Astrocyte (in vitro differentiated cells and primary cell): ENCODE data around the gene KLK3. TPM values are rescaled to one million over a fixed set of nuclear protein-coding genes. Genes with fewer than 3 reads are reported as not detected.

Experiments used
- DNase-seq: peaks from one replicate; pipeline ENCODE4 v3.0.0-alpha.2; 2010; ENCODE audit warnings: low read depth
- FAIRE-seq: peaks from 2 replicates; lab custom pipeline; 2011; peaks lifted over from hg19 to GRCh38; lab: Jason Lieb, UNC
- H2AFZ ChIP-seq: 2 replicates; pipeline ENCODE4 v1.6.0; 2012; ENCODE audit warnings: low read depth, low read length, inconsistent platforms
- H3K27ac ChIP-seq: 2 replicates; pipeline ENCODE4 v1.5.1; 2011; ENCODE audit warnings: low read depth, low read length, inconsistent platforms
- H3K27me3 ChIP-seq: 2 replicates; pipeline ENCODE4 v1.6.0; 2011; ENCODE audit warnings: low read length, inconsistent platforms; ENCODE audit not compliant: insufficient read depth
- H3K36me3 ChIP-seq: 2 replicates; pipeline ENCODE4 v1.5.1; 2011; ENCODE audit warnings: low read length, inconsistent platforms; ENCODE audit not compliant: insufficient read depth
- H3K4me1 ChIP-seq: 2 replicates; pipeline ENCODE4 v1.5.1; 2011; ENCODE audit warnings: low read length, inconsistent platforms; ENCODE audit not compliant: insufficient read depth
- H3K4me2 ChIP-seq: 2 replicates; pipeline ENCODE4 v1.6.0; 2012; ENCODE audit warnings: low read length, inconsistent platforms
- H3K4me3 ChIP-seq: 2 replicates; pipeline ENCODE4 v1.5.1; 2011; ENCODE audit warnings: low read depth, mild to moderate bottlenecking, low read length, inconsistent platforms; ENCODE audit not compliant: insufficient read depth
- H3K79me2 ChIP-seq: 2 replicates; pipeline ENCODE4 v1.6.0; 2012; ENCODE audit warnings: mild to moderate bottlenecking, low read length, inconsistent platforms; ENCODE audit not compliant: insufficient read depth
- H3K9ac ChIP-seq: 2 replicates; pipeline ENCODE4 v1.6.0; 2012; ENCODE audit warnings: mild to moderate bottlenecking, low read length, inconsistent platforms
- H3K9me3 ChIP-seq: 2 replicates; pipeline ENCODE4 v1.5.1; 2012; ENCODE audit warnings: low read depth, mild to moderate bottlenecking, low read length, inconsistent platforms; ENCODE audit not compliant: insufficient read depth
- H4K20me1 ChIP-seq: 2 replicates; pipeline ENCODE4 v1.6.0; 2012; ENCODE audit warnings: low read length, inconsistent platforms; ENCODE audit not compliant: insufficient read depth
- H3K27ac Mint-ChIP-seq: one replicate; pipeline ENCODE4 v1.8.0; 2021; ENCODE audit warnings: mild to moderate bottlenecking, mixed read lengths; ENCODE audit not compliant: unreplicated experiment
- H3K27me3 Mint-ChIP-seq: one replicate; pipeline ENCODE4 v1.8.0; 2021; ENCODE audit warnings: low read depth, mixed read lengths; ENCODE audit not compliant: unreplicated experiment
- H3K36me3 Mint-ChIP-seq: one replicate; pipeline ENCODE4 v1.8.0; 2021; ENCODE audit warnings: low read depth, mixed read lengths; ENCODE audit not compliant: unreplicated experiment
- H3K4me1 Mint-ChIP-seq: one replicate; pipeline ENCODE4 v1.8.0; 2021; ENCODE audit warnings: low read depth, mixed read lengths; ENCODE audit not compliant: unreplicated experiment
- H3K4me3 Mint-ChIP-seq: one replicate; pipeline ENCODE4 v1.8.0; 2021; ENCODE audit warnings: mild to moderate bottlenecking, moderate library complexity, mixed read lengths; ENCODE audit not compliant: unreplicated experiment
- H3K9me3 Mint-ChIP-seq: one replicate; pipeline ENCODE4 v1.8.0; 2021; ENCODE audit warnings: mild to moderate bottlenecking, mixed read lengths; ENCODE audit not compliant: unreplicated experiment
- EZH2 ChIP-seq: IDR thresholded peaks from 2 replicates; pipeline ENCODE4 v1.6.1; 2012; ENCODE audit warnings: mild to moderate bottlenecking, low read length, inconsistent platforms; ENCODE audit not compliant: insufficient read depth
- total RNA-seq: library from RNA; stranded (reverse); gene quantifications from 2 replicates; pipeline ENCODE4 v1.2.1, GENCODE V29; 2021
- TF ChIP-seq, protein P1 (sequence below): IDR thresholded peaks from 2 replicates; pipeline ENCODE4 v1.5.1; 2011; ENCODE audit warnings: low read depth, mild to moderate bottlenecking, inconsistent platforms, low read length, moderate library complexity; ENCODE audit not compliant: insufficient read depth

KLK3 gene
- total RNA-seq, 1 donor from 2014 or later = not detected

DNA sequence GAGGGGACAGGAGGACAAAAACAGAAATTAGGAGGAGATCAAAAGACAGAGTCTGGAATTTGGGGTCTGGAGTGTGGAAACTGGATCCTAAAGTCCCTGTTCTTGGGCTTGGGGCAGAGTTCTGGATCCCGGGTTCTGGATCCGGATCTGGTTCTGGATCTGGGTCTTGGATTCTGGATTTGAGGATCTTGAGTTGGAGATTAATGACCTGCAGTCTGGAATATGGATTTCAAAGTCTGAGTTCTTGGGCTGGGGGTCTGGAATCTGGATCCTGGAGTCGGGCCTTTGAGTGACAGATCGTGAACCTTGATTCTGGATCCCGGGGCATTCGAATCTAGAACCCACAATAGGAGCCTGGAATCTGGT is 20.9 kb upstream of the KLK3 start:
- Histone ChIP-seq H3K9me3 (no peaks in the 10 kb centered on the region), H3K79me2 (no peaks in the 10 kb centered on the region), H3K4me2 (no peak overlapping the region), H2AFZ (no peak overlapping the region), H3K4me1 (no peaks in the 10 kb centered on the region), H3K4me3 (no peak overlapping the region), H3K36me3 (no peaks in the 10 kb centered on the region), H3K27me3 (no peaks in the 10 kb centered on the region), H3K27ac (no peak overlapping the region), H4K20me1 (no peaks in the 10 kb centered on the region), H3K9ac (no peak overlapping the region)
- Mint-ChIP-seq H3K9me3 (peaks cover 3% of the 10 kb centered on the region), H3K27ac (no peak overlapping the region), H3K27me3 (peaks cover 48% of the 10 kb centered on the region), H3K4me1 (no peaks in the 10 kb centered on the region), H3K4me3 (no peak overlapping the region), H3K36me3 (no peaks in the 10 kb centered on the region)
- TF ChIP-seq EZH2 = no peak
- TF ChIP-seq, protein P1, sequence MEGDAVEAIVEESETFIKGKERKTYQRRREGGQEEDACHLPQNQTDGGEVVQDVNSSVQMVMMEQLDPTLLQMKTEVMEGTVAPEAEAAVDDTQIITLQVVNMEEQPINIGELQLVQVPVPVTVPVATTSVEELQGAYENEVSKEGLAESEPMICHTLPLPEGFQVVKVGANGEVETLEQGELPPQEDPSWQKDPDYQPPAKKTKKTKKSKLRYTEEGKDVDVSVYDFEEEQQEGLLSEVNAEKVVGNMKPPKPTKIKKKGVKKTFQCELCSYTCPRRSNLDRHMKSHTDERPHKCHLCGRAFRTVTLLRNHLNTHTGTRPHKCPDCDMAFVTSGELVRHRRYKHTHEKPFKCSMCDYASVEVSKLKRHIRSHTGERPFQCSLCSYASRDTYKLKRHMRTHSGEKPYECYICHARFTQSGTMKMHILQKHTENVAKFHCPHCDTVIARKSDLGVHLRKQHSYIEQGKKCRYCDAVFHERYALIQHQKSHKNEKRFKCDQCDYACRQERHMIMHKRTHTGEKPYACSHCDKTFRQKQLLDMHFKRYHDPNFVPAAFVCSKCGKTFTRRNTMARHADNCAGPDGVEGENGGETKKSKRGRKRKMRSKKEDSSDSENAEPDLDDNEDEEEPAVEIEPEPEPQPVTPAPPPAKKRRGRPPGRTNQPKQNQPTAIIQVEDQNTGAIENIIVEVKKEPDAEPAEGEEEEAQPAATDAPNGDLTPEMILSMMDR = no peak
- DNase-seq (no peak), FAIRE-seq (no peak)

DNA sequence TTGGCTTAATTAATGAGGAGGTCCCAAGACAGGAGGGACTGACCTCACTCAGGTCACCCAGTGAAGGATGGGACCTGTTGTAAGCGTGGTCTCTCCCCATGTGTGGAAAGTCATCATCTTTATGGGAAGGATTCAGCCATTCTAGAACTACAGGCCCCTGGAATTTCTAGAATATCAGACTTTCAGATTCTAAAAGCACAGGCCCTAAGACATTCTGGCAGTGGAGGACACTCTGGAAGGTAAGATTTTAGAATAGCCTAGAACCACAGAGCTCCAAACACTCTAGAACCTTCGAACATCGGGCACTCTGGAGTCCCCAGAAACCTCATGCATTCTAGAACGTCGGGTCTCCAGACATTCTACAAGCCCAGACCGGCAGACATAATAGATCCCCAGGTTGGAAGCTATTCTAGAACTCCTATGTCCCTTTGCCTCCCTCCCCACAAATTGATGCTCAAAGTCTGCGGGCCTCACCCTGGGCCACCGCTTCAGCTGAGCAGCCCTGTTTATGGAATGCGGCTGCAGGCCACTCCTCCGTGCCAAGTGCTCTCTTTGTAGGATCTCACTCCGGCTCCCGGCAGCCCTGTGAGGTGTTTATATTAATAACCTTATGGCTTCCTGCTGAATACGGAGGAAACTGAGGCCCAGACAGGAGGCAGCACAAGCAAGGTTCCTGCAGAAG is 19.5 kb upstream of the KLK3 start:
- H3K27ac Mint-ChIP-seq = no peak overlapping the region
- peaks cover 3% of the 10 kb centered on the region for H3K9me3 Mint-ChIP-seq
- FAIRE-seq = no peak
- H3K79me2 ChIP-seq = no peaks in the 10 kb centered on the region
- no peaks in the 10 kb centered on the region for H3K27me3 ChIP-seq
- peak overlapping the region; percentile 38 for H3K9ac ChIP-seq
- H2AFZ ChIP-seq = peak overlapping the region; percentile 96
- H3K27me3 Mint-ChIP-seq = peaks cover 49% of the 10 kb centered on the region
- H3K4me3 Mint-ChIP-seq = peak overlapping the region; percentile 75
- H3K4me1 ChIP-seq = no peaks in the 10 kb centered on the region
- H4K20me1 ChIP-seq = no peaks in the 10 kb centered on the region
- no peaks in the 10 kb centered on the region for H3K9me3 ChIP-seq
- H3K4me2 ChIP-seq = peak overlapping the region; percentile 89
- no peaks in the 10 kb centered on the region for H3K36me3 ChIP-seq
- no peak for TF ChIP-seq EZH2
- H3K4me1 Mint-ChIP-seq = no peaks in the 10 kb centered on the region
- H3K36me3 Mint-ChIP-seq = no peaks in the 10 kb centered on the region
- H3K27ac ChIP-seq = no peak overlapping the region
- H3K4me3 ChIP-seq = peak overlapping the region; percentile 55
- no peak for DNase-seq

DNA sequence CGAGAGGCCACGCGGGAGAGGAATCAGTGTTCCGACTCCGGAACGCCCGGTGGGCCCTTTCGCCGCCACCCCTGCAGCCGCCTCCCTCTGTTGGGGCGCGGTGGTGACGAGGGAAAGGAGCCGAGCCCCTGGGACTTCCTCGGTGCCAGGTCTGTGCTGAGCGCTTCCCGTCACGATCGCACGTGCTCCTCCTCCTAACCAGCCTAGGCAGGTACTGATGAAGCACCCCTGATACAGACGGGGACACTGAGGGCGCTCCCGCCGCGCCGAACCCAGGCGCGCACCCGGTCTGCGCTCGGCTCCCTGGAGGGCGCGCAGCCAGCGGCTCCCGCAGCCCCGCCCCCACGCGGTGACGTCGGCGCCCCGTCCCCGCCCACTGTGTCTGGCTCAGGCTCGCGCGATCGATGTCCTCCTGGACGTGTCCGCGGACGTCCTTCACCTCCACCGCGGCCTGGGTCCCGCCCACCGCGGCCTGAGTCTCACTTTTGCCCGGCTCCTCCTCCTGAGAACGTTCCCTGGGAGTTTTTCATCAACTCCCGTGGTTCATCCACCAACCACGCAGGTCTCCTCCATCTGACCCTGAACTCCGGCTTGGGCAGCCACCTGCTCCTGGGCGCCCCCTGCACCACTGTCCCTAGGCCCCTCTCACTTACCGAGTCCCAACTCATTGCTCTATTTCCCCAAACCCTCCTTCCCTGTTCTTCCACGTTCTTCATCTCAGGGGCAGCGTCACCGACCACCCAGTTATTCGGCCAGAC is 18.8 kb upstream of the KLK3 start:
- peak overlapping the region; percentile 84 for H3K4me3 Mint-ChIP-seq
- Histone ChIP-seq H3K27me3 (no peaks in the 10 kb centered on the region), H3K4me3 (peak overlapping the region; percentile 55), H3K4me2 (peak overlapping the region; percentile 89), H2AFZ (peak overlapping the region; percentile 96), H3K27ac (no peak overlapping the region), H3K36me3 (no peaks in the 10 kb centered on the region), H3K9ac (peak overlapping the region; percentile 46), H3K79me2 (no peaks in the 10 kb centered on the region), H4K20me1 (no peaks in the 10 kb centered on the region), H3K9me3 (no peaks in the 10 kb centered on the region), H3K4me1 (no peaks in the 10 kb centered on the region)
- H3K27ac Mint-ChIP-seq = no peak overlapping the region
- H3K36me3 Mint-ChIP-seq = no peaks in the 10 kb centered on the region
- peaks cover 49% of the 10 kb centered on the region for H3K27me3 Mint-ChIP-seq
- no peak for FAIRE-seq
- DNase-seq = peak; percentile 19
- no peaks in the 10 kb centered on the region for H3K4me1 Mint-ChIP-seq
- TF ChIP-seq, protein P1 = no peak
- TF ChIP-seq EZH2 = no peak
- H3K9me3 Mint-ChIP-seq = peaks cover 3% of the 10 kb centered on the region
